ENCODE results near the gene COL19A1.

COL19A1 gene

GRCh38 chr6:70176842-70177550 lies 310.6 kb downstream of the COL19A1 start:
- DNase-seq (ENCODE audit: low read depth), result no peak

GRCh38 chr6:70180183-70180900 lies 314.0 kb downstream of the COL19A1 start:
- H3K27me3 ChIP-seq (replicated peaks; ENCODE audit: control insufficient read depth, insufficient read depth, low read length), result peaks cover 6% of the 10 kb centered on the region
- H3K9ac ChIP-seq (ENCODE audit: low read length), result no peak overlapping the region
- DNase-seq (ENCODE audit: low read depth), result no peak
- no peak overlapping the region for H3K4me3 ChIP-seq (ENCODE audit: low read length)
- H3K36me3 ChIP-seq (ENCODE audit: control insufficient read depth, insufficient read depth, low read length, severe bottlenecking), result no peaks in the 10 kb centered on the region
- H3K4me1 ChIP-seq (ENCODE audit: control insufficient read depth, insufficient read depth, low read length), result no peaks in the 10 kb centered on the region
- peaks cover 7% of the 10 kb centered on the region for H3K9me3 ChIP-seq (ENCODE audit: control insufficient read depth, low read length)

More at GRCh38 chr6:70176842-70177550, 310.6 kb downstream of the COL19A1 start:
- Histone ChIP-seq H3K9ac (ENCODE audit: low read length) (no peak overlapping the region), H3K4me3 (ENCODE audit: low read length) (no peak overlapping the region), H3K27me3 (replicated peaks; ENCODE audit: control insufficient read depth, insufficient read depth, low read length) (no peaks in the 10 kb centered on the region), H3K4me1 (ENCODE audit: control insufficient read depth, insufficient read depth, low read length) (no peaks in the 10 kb centered on the region), H3K9me3 (ENCODE audit: control insufficient read depth, low read length) (peaks cover 7% of the 10 kb centered on the region), H3K36me3 (ENCODE audit: control insufficient read depth, insufficient read depth, low read length, severe bottlenecking) (no peaks in the 10 kb centered on the region)

- no peak overlapping the region for H3K4me3 ChIP-seq (ENCODE audit: low read length)
- no peaks in the 10 kb centered on the region for H3K4me1 ChIP-seq (ENCODE audit: control insufficient read depth, insufficient read depth, low read length)
- no peak overlapping the region for H3K9ac ChIP-seq (ENCODE audit: low read length)
- H3K36me3 ChIP-seq (ENCODE audit: control insufficient read depth, insufficient read depth, low read length, severe bottlenecking), result no peaks in the 10 kb centered on the region
- peaks cover 7% of the 10 kb centered on the region for H3K9me3 ChIP-seq (ENCODE audit: control insufficient read depth, low read length)
- DNase-seq (ENCODE audit: low read depth), result no peak
- peaks cover 6% of the 10 kb centered on the region for H3K27me3 ChIP-seq (replicated peaks; ENCODE audit: control insufficient read depth, insufficient read depth, low read length)
Measured at GRCh38 chr6:70180901-70181599, 314.7 kb downstream of the COL19A1 start.

GRCh38 chr6:70183538-70183937 lies 317.2 kb downstream of the COL19A1 start:
- Histone ChIP-seq H3K9ac (ENCODE audit: low read length) (no peak overlapping the region), H3K4me1 (ENCODE audit: control insufficient read depth, insufficient read depth, low read length) (no peaks in the 10 kb centered on the region), H3K27me3 (replicated peaks; ENCODE audit: control insufficient read depth, insufficient read depth, low read length) (peaks cover 6% of the 10 kb centered on the region), H3K9me3 (ENCODE audit: control insufficient read depth, low read length) (peaks cover 7% of the 10 kb centered on the region), H3K4me3 (ENCODE audit: low read length) (no peak overlapping the region), H3K36me3 (ENCODE audit: control insufficient read depth, insufficient read depth, low read length, severe bottlenecking) (no peaks in the 10 kb centered on the region)
- DNase-seq (ENCODE audit: low read depth), result no peak

- H3K4me3 ChIP-seq (ENCODE audit: low read length), result no peak overlapping the region
- H3K9ac ChIP-seq (ENCODE audit: low read length), result no peak overlapping the region
- no peak for DNase-seq (ENCODE audit: low read depth)
- no peaks in the 10 kb centered on the region for H3K4me1 ChIP-seq (ENCODE audit: control insufficient read depth, insufficient read depth, low read length)
- H3K9me3 ChIP-seq (ENCODE audit: control insufficient read depth, low read length), result peaks cover 7% of the 10 kb centered on the region
- H3K27me3 ChIP-seq (replicated peaks; ENCODE audit: control insufficient read depth, insufficient read depth, low read length), result peaks cover 6% of the 10 kb centered on the region
- no peaks in the 10 kb centered on the region for H3K36me3 ChIP-seq (ENCODE audit: control insufficient read depth, insufficient read depth, low read length, severe bottlenecking)
Measured at GRCh38 chr6:70184723-70185122, 318.4 kb downstream of the COL19A1 start.

- no peak overlapping the region for H3K4me3 ChIP-seq (ENCODE audit: low read length)
- DNase-seq (ENCODE audit: low read depth), result no peak
- H3K36me3 ChIP-seq (ENCODE audit: control insufficient read depth, insufficient read depth, low read length, severe bottlenecking), result no peaks in the 10 kb centered on the region
- H3K9ac ChIP-seq (ENCODE audit: low read length), result no peak overlapping the region
- peaks cover 6% of the 10 kb centered on the region for H3K27me3 ChIP-seq (replicated peaks; ENCODE audit: control insufficient read depth, insufficient read depth, low read length)
- H3K4me1 ChIP-seq (ENCODE audit: control insufficient read depth, insufficient read depth, low read length), result no peaks in the 10 kb centered on the region
- H3K9me3 ChIP-seq (ENCODE audit: control insufficient read depth, low read length), result no peaks in the 10 kb centered on the region
Measured at GRCh38 chr6:70186461-70186860, 320.1 kb downstream of the COL19A1 start.

GRCh38 chr6:70188202-70188601 lies 321.8 kb downstream of the COL19A1 start:
- Histone ChIP-seq H3K9me3 (ENCODE audit: control insufficient read depth, low read length) (no peaks in the 10 kb centered on the region), H3K4me1 (ENCODE audit: control insufficient read depth, insufficient read depth, low read length) (no peaks in the 10 kb centered on the region), H3K9ac (ENCODE audit: low read length) (no peak overlapping the region), H3K27me3 (replicated peaks; ENCODE audit: control insufficient read depth, insufficient read depth, low read length) (peaks cover 8% of the 10 kb centered on the region), H3K36me3 (ENCODE audit: control insufficient read depth, insufficient read depth, low read length, severe bottlenecking) (no peaks in the 10 kb centered on the region), H3K4me3 (ENCODE audit: low read length) (no peak overlapping the region)
- no peak for DNase-seq (ENCODE audit: low read depth)

GRCh38 chr6:70194421-70194820 lies 328.1 kb downstream of the COL19A1 start:
- H3K4me3 ChIP-seq (ENCODE audit: low read length), result no peak overlapping the region
- no peak overlapping the region for H3K9ac ChIP-seq (ENCODE audit: low read length)
- peaks cover 13% of the 10 kb centered on the region for H3K27me3 ChIP-seq (replicated peaks; ENCODE audit: control insufficient read depth, insufficient read depth, low read length)
- H3K9me3 ChIP-seq (ENCODE audit: control insufficient read depth, low read length), result no peaks in the 10 kb centered on the region
- no peak for DNase-seq (ENCODE audit: low read depth)
- H3K4me1 ChIP-seq (ENCODE audit: control insufficient read depth, insufficient read depth, low read length), result no peaks in the 10 kb centered on the region
- no peaks in the 10 kb centered on the region for H3K36me3 ChIP-seq (ENCODE audit: control insufficient read depth, insufficient read depth, low read length, severe bottlenecking)

GRCh38 chr6:70196531-70196930 lies 330.2 kb downstream of the COL19A1 start:
- no peak overlapping the region for H3K9ac ChIP-seq (ENCODE audit: low read length)
- H3K36me3 ChIP-seq (ENCODE audit: control insufficient read depth, insufficient read depth, low read length, severe bottlenecking), result no peaks in the 10 kb centered on the region
- H3K4me1 ChIP-seq (ENCODE audit: control insufficient read depth, insufficient read depth, low read length), result no peaks in the 10 kb centered on the region
- DNase-seq (ENCODE audit: low read depth), result no peak
- H3K27me3 ChIP-seq (replicated peaks; ENCODE audit: control insufficient read depth, insufficient read depth, low read length), result peaks cover 13% of the 10 kb centered on the region
- H3K4me3 ChIP-seq (ENCODE audit: low read length), result no peak overlapping the region
- H3K9me3 ChIP-seq (ENCODE audit: control insufficient read depth, low read length), result no peaks in the 10 kb centered on the region

- Histone ChIP-seq H3K9me3 (ENCODE audit: control insufficient read depth, low read length) (no peaks in the 10 kb centered on the region), H3K36me3 (ENCODE audit: control insufficient read depth, insufficient read depth, low read length, severe bottlenecking) (no peaks in the 10 kb centered on the region)
Measured at GRCh38 chr6:70198785-70199184, 332.4 kb downstream of the COL19A1 start.

GRCh38 chr6:70208235-70208790 lies 342.0 kb downstream of the COL19A1 start:
- peaks cover 4% of the 10 kb centered on the region for H3K27me3 ChIP-seq (replicated peaks; ENCODE audit: control insufficient read depth, insufficient read depth, low read length)

More at GRCh38 chr6:70198785-70199184, 332.4 kb downstream of the COL19A1 start:
- DNase-seq (ENCODE audit: low read depth), result no peak
- Histone ChIP-seq H3K27me3 (replicated peaks; ENCODE audit: control insufficient read depth, insufficient read depth, low read length) (peaks cover 16% of the 10 kb centered on the region), H3K4me1 (ENCODE audit: control insufficient read depth, insufficient read depth, low read length) (no peaks in the 10 kb centered on the region), H3K4me3 (ENCODE audit: low read length) (no peak overlapping the region), H3K9ac (ENCODE audit: low read length) (no peak overlapping the region)

More at GRCh38 chr6:70208235-70208790, 342.0 kb downstream of the COL19A1 start:
- Histone ChIP-seq H3K9me3 (ENCODE audit: control insufficient read depth, low read length) (no peaks in the 10 kb centered on the region), H3K36me3 (ENCODE audit: control insufficient read depth, insufficient read depth, low read length, severe bottlenecking) (no peaks in the 10 kb centered on the region), H3K4me1 (ENCODE audit: control insufficient read depth, insufficient read depth, low read length) (no peaks in the 10 kb centered on the region), H3K9ac (ENCODE audit: low read length) (no peak overlapping the region), H3K4me3 (ENCODE audit: low read length) (no peak overlapping the region)
- no peak for DNase-seq (ENCODE audit: low read depth)
